ENCODE measurements around the gene AP2A1.
"Not testable (repeated sequence)": the region's sequence is repeated elsewhere in the genome, so short reads cannot be mapped to it uniquely, and the experiment has no call there.

The AP2A1 gene

GRCh38 chr19:49766930-49767299 lies at the start of gene AP2A1:
AP2A1 (plus strand) TSS chr19:49767001; CDS start chr19:49767134, 133 bp downstream.
- no peak for DNase-seq

- DNase-seq: no peak
Observed at GRCh38 chr19:49718511-49718910, 48.3 kb upstream of the AP2A1 start.

GRCh38 chr19:49718991-49719390 lies 47.8 kb upstream of the AP2A1 start:
- no peak for DNase-seq

DNA sequence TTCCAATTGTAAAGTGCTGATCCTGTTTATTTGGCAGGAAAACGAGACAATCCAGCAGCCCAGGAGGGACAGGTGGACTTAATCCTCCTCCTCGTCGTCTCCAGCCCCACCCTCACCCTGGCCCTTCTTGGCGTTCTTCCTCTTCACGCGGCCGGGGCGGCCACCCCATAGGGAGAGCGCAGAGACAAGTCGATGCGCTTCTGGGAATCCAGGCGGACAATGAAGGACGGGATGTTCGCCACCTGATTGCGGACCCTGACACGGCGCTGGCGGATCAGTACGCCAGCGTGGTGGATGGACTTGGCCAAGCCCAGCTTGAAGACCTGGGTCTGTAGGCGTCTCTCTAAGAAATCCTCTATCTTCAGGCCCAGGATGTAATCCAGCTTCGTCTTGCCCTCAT lies 47.4 kb upstream of the AP2A1 start:
- DNase-seq: not testable (repeated sequence)

GRCh38 chr19:49727217-49728030 lies 39.4 kb upstream of the AP2A1 start:
- DNase-seq: no peak

GRCh38 chr19:49730166-49730565 lies 36.6 kb upstream of the AP2A1 start:
- no peak for DNase-seq

DNA sequence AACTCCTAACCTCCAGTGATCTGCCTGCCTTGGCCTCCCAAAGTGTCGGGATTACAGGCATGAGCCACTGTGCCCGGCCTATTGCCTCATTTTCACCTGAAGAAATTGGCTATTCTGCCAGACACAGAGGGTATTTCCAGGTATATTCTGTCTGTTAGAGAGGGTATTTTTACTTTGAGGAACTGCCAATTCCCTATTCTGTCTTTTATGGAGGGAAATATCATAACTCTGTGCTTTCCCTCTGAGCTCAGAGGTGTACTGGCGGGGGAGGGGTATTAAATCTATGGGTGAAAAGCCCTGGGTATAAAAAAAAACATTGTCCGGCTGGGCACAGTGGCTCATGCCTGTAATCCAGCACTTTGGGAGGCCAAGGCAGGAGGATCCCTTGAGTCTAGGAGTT lies 28.5 kb upstream of the AP2A1 start:
- no peak for DNase-seq

DNA sequence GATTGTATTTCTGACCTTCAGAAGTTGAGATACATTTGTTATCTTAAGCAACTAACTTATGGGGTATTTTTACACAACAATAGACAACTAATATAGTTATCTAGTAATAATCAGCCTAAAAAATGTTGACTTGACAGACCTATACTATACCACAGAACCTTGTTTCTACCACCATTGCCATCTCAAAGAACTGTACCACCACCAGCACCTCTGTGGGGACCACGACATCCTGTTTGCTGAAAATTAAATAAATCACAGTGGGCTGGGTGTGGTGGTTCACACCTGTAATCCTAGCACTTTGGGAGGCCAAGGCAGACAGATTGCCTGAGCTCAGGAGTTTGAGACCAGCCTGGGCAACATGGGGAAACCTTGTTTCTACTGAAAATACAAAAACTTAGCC lies 27.7 kb upstream of the AP2A1 start:
- DNase-seq: no peak

DNA sequence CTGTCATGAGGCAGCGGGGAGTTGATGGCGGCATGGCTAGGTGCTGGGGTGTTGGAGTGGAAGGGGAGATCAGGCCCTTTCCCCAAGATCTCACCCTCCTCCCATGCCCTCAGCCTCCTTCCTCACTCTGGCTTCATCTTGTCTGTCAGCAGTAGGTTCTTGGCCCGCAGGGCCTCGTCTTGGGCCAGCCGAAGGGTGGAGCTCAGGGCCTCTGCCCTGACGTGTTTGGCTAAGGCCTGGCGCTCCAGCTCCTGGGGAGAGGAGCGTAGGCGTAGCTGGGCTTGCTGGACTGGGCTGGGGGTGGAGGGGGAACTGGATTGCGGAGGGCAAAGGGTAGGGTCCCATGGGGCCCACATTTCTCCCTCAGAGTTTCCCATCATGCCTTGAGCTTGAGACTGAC lies 26.9 kb upstream of the AP2A1 start:
- no peak for DNase-seq

- DNase-seq: no peak
Observed at GRCh38 chr19:49741210-49741844, 25.5 kb upstream of the AP2A1 start.

DNA sequence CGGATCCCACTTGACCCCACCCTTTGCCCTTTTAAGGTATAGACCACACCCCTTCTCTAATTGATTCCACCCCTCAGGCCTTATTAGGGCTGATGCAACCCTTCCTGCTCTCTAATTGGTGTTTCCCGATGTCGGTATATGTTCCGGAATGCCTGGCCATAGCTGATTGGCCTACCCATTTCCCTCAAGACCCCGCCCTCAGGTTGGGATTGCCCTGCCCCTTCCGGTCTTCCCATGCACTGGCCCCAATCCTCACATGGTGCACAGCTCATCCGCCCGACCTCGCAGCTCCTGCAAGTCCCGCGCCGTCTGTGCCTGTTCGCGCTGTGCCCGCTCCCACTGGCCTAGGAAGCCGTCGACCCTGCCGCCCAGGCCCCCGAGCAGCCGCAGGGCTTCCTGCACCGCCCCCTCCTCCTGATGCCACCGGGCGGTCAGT lies 21.8 kb upstream of the AP2A1 start:
- no peak for DNase-seq

- no peak for DNase-seq
Observed at GRCh38 chr19:49746206-49746958, 20.4 kb upstream of the AP2A1 start.

GRCh38 chr19:49749055-49749716 lies 17.6 kb upstream of the AP2A1 start:
- DNase-seq: peak in 1 of 2 experiments; percentile 5

GRCh38 chr19:49749771-49750170 lies 17.0 kb upstream of the AP2A1 start:
- DNase-seq: no peak

GRCh38 chr19:49752701-49753100 lies 14.1 kb upstream of the AP2A1 start:
- DNase-seq: no peak

GRCh38 chr19:49755956-49756355 lies 10.8 kb upstream of the AP2A1 start:
- DNase-seq: no peak

GRCh38 chr19:49758292-49758691 lies 8.5 kb upstream of the AP2A1 start:
- DNase-seq: no peak

- no peak for DNase-seq
Observed at GRCh38 chr19:49761249-49761624, 5.6 kb upstream of the AP2A1 start.

- DNase-seq: no peak
Observed at GRCh38 chr19:49761625-49762311, 5.0 kb upstream of the AP2A1 start.

DNA sequence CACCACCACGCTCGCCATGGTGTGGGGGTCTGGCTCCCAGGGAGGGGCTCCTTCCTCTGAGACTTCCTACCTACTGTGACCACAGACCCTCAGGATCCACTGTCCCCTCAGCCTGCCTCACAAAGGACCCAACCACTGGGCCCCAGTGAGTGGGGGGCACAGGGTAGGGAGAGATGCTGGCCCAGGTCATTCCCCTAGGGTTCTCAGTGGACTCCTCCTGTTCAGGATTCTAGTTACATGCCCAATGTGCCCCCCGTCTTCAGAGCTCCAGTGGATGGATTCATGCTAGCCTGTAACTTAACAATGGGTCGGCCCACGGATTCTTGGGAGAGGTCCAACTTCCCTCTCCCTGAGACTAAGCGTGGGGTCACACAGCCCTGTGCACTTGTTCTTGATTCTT lies 3.6 kb upstream of the AP2A1 start, which contains the start of gene TSKS:
Gene TSKS (minus strand): TSS at position 77 of the 400 bp plus-strand sequence. CDS start 59 bp downstream, at position 18.
- no peak for DNase-seq

GRCh38 chr19:49764341-49764740 lies 2.5 kb upstream of the AP2A1 start:
- DNase-seq: no peak

All from SW 1271 (cell line).